AG04449 (cell line): ENCODE data around the gene WSCD2.

Experiments
- CTCF ChIA-PET: fragments of 350-600 bp; formaldehyde crosslinking; extraction: SDS; loops from one replicate; lab custom pipeline; 2021; ENCODE audit warnings: antibody characterized with exemption; lab: Yijun Ruan, JAX
- POLR2A ChIA-PET: fragments of 400-600, 350-600 bp; formaldehyde crosslinking; extraction: SDS; loops from one replicate; lab custom pipeline; 2020; ENCODE audit warnings: antibody characterized with exemption, inconsistent platforms; lab: Yijun Ruan, JAX
- DNase-seq: peaks from one replicate; pipeline ENCODE4 v3.0.0-alpha.2; 2010; ENCODE audit warnings: low read depth, low spot score
- H3K4me3 ChIP-seq: 2 replicates; pipeline ENCODE4 v1.5.1; 2011; ENCODE audit warnings: low read depth, mild to moderate bottlenecking, control low read depth, low read length
- CTCF ChIP-seq: IDR thresholded peaks from one replicate; pipeline ENCODE4 v1.5.1; 2011; ENCODE audit warnings: mild to moderate bottlenecking, moderate library complexity, low read length, control low read depth, inconsistent platforms; ENCODE audit not compliant: insufficient read depth; ENCODE audit errors: missing control alignments

The WSCD2 gene

GRCh38 chr12:108121728-108122471 lies 7.2 kb upstream of the WSCD2 start:
- ChIA-PET POLR2A (no interaction called here), CTCF (no interaction called here)
- TF ChIP-seq CTCF, result no peak
- no peak for DNase-seq
- H3K4me3 ChIP-seq, result no peak overlapping the region

- TF ChIP-seq CTCF, result no peak
- CTCF ChIA-PET, result no interaction called here
- no peak overlapping the region for H3K4me3 ChIP-seq
- DNase-seq, result no peak
- POLR2A ChIA-PET, result no interaction called here
Measured at GRCh38 chr12:108122644-108123043, 6.4 kb upstream of the WSCD2 start.

- CTCF ChIA-PET, result no interaction called here
- TF ChIP-seq CTCF, result no peak
- no peak for DNase-seq
- POLR2A ChIA-PET, result no interaction called here
- H3K4me3 ChIP-seq, result no peak overlapping the region
Measured at GRCh38 chr12:108123402-108123801, 5.7 kb upstream of the WSCD2 start.

- no peak for DNase-seq
- ChIA-PET CTCF (no interaction called here), POLR2A (no interaction called here)
- no peak overlapping the region for H3K4me3 ChIP-seq
- no peak for TF ChIP-seq CTCF
Measured at GRCh38 chr12:108125073-108125472, 4.0 kb upstream of the WSCD2 start.

GRCh38 chr12:108126212-108126611 lies 2.9 kb upstream of the WSCD2 start:
- no peak overlapping the region for H3K4me3 ChIP-seq
- no peak for DNase-seq
- ChIA-PET CTCF (interaction anchor here (0.7 kb wide), 1 partner anchor 1203 kb away, joined by 3 read pairs; no protein-coding TSS in a partner anchor), POLR2A (no interaction called here)
- no peak for TF ChIP-seq CTCF

GRCh38 chr12:108126990-108127501 lies 2.0 kb upstream of the WSCD2 start:
- ChIA-PET CTCF (no interaction called here), POLR2A (no interaction called here)
- H3K4me3 ChIP-seq, result no peak overlapping the region
- no peak for DNase-seq
- no peak for TF ChIP-seq CTCF
